Lower lobe of right lung (tissue), 2 donors: ENCODE measurements around the gene MICALL2. TPM values are rescaled to one million over a fixed set of nuclear protein-coding genes. Genes with fewer than 3 reads are reported as not detected.

Source experiments
- ATAC-seq, 2 donors: fragments of 200-7000 bp; cut with Tn5 transposase; one replicate each; pipeline ENCODE4 v1.9.1; 2020 to 2022; ENCODE audit warnings: mild to moderate bottlenecking in 2 of 2, moderate library complexity in 2 of 2
- DNase-seq: peaks from one replicate; pipeline ENCODE4 v3.0.0-alpha.2; 2020
- H3K27ac ChIP-seq: fragments of 200-600 bp; one replicate; pipeline ENCODE4 v1.8.0; 2022
- H3K27me3 ChIP-seq: fragments of 200-600 bp; one replicate; pipeline ENCODE4 v1.8.0; 2022; ENCODE audit warnings: low read depth
- H3K36me3 ChIP-seq: fragments of 200-600 bp; one replicate; pipeline ENCODE4 v1.8.0; 2022; ENCODE audit warnings: mild to moderate bottlenecking
- H3K4me1 ChIP-seq: fragments of 200-600 bp; one replicate; pipeline ENCODE4 v1.8.0; 2022
- H3K4me3 ChIP-seq: fragments of 200-600 bp; one replicate; pipeline ENCODE4 v1.8.0; 2022; ENCODE audit warnings: mild to moderate bottlenecking
- H3K9me3 ChIP-seq: fragments of 200-600 bp; one replicate; pipeline ENCODE4 v1.8.0; 2022
- intact Hi-C: fragments of 100-400 bp; cut with DNase I; formaldehyde crosslinking; loops from one replicate; pipeline ENCODE4 v1.11.0; 2022
- total RNA-seq: library from RNA; stranded (reverse); fragmentation: NEBNext Ultra II Directional; extraction: Animal tissue kit (Norgen Biotek cat#: 25700); gene quantifications from one replicate; pipeline ENCODE4 v1.2.1, GENCODE V29; 2021
- TF ChIP-seq, protein P1 (sequence below): fragments of 200-600 bp; IDR thresholded peaks from one replicate; pipeline ENCODE4 v1.8.0; 2022; ENCODE audit warnings: antibody characterized with exemption, mild to moderate bottlenecking
- donor health status: DM: no; HTN: yes; CAD: no; lungs with severe emphysema.

Gene MICALL2
- total RNA-seq, 1 donor from 2014 or later: 28.9 TPM

DNA sequence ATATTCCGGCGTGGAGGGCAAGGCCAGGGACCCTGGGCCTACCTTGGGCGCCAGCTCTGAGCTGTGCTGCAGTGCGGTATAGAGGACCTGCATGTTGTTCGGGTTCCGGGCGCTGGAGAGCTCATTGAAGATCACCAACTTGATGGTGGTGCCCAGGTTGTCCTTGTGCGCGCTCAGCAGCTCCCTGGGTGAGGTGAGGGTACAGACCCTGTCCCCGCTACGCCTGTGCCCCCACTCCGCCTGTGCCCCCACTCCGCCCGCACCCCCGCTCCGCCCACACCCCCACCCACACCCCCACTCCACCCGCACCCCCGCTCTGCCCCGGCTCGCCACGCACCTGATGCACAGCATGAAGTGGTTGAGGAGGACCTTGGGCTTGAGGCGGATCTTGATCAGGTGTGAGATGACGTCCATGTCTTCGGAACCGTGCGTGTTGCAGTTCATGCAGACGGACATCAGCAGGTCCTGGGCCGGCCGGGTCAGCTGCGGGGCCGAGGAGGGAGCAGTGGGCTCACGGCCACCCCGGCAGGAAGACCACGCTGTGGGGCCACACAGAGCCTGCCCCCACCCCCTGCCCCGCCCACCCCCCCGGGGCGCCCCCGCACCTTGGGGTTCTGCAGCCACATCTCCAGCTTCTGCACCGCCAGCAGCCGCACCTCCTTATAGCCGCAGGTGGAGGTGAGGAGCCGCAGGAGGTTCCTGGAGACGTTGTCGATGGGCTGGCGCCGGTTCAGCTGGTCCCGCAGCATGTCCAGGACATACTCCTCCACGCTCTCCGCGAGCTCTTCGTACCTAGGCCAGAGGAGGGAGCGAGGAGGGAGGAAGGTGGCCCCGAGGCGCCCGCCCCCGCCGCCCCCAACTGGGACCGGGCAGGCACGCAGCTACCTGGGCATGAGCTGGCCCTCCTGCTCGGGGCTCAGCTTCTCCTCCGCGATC, 39.4 kb upstream of the MICALL2 start:
- peaks cover 17% of the 10 kb centered on the region for H3K4me1 ChIP-seq
- H3K27ac ChIP-seq: no peak overlapping the region
- no peaks in the 10 kb centered on the region for H3K9me3 ChIP-seq
- intact Hi-C loops: no loop called here
- H3K27me3 ChIP-seq: no peaks in the 10 kb centered on the region
- peaks cover 91% of the 10 kb centered on the region for H3K36me3 ChIP-seq
- ATAC-seq: no peak
- TF ChIP-seq, protein P1, sequence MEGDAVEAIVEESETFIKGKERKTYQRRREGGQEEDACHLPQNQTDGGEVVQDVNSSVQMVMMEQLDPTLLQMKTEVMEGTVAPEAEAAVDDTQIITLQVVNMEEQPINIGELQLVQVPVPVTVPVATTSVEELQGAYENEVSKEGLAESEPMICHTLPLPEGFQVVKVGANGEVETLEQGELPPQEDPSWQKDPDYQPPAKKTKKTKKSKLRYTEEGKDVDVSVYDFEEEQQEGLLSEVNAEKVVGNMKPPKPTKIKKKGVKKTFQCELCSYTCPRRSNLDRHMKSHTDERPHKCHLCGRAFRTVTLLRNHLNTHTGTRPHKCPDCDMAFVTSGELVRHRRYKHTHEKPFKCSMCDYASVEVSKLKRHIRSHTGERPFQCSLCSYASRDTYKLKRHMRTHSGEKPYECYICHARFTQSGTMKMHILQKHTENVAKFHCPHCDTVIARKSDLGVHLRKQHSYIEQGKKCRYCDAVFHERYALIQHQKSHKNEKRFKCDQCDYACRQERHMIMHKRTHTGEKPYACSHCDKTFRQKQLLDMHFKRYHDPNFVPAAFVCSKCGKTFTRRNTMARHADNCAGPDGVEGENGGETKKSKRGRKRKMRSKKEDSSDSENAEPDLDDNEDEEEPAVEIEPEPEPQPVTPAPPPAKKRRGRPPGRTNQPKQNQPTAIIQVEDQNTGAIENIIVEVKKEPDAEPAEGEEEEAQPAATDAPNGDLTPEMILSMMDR: no peak
- H3K4me3 ChIP-seq: no peak overlapping the region
- no peak for DNase-seq

DNA sequence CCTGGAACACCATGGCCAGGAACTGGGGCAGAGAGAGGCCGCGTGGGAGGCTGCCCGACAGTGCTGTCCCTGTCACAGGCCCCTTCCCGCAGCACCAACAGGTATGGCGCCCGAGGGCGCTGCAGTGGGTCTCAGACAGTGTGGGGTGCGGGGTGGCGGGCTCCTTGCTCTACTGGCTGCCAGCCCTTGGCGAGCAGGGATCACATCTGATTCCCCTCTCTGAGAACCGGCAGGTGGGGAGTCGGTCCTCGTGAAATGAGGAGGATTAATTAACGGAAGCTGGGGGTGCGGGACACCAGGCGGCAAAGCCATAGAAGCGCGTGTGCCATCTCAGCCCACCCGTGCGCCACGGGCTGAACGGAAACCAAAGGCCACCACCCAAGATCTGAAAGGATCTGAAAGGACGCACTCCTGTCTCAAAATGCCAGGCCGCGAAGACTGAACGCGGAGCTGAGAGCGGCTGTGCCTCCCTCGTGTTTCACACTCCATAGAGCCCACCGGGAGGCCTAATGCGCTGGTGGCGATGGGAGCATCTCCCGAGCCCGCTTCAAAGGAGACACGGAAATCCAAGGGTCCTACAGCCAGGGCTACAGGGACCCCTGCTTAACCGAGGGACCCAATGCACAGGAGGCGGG, 38.1 kb upstream of the MICALL2 start:
- peaks cover 96% of the 10 kb centered on the region for H3K36me3 ChIP-seq
- DNase-seq: no peak
- H3K27ac ChIP-seq: no peak overlapping the region
- H3K27me3 ChIP-seq: no peaks in the 10 kb centered on the region
- H3K4me1 ChIP-seq: peaks cover 6% of the 10 kb centered on the region
- H3K4me3 ChIP-seq: no peak overlapping the region
- ATAC-seq: no peak
- TF ChIP-seq, protein P1: no peak
- intact Hi-C loops: no loop called here
- H3K9me3 ChIP-seq: no peaks in the 10 kb centered on the region

DNA sequence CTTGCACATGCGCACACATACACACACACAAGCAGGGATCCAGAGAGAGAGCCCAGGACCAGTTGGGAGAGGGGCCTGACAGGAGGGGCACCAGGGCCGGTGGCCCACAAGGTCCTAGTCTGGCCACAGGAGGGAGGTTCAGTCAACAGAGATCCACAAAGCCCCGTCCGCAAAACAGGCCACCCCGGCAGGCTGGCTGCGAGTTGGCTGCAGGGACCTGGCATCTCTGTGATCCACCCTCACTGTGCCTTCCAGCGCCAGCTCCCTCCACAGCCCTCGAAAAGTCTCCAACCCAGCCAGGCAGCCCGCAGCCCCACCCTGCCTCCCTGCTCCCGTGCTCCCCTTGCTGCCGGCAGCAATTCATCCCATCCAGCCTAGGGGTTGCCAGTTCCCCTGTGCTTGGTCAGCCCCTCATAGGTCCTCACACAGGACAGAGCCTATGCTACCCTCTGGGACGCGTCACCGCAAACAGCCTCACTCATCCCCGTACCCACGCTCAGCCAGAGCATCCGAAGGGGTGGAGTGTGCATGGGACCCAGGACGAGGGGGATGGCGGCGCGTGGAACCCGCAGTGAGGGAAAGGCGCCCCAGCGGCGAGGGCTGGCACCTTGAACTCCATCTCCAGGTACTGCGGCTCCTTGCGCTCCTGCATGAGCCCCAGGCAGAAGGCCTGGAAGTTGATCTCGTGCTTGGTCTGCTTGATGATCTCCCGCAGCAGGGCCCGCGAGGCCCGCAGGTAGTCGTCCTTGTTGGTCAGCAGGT, 37.4 kb upstream of the MICALL2 start:
- Histone ChIP-seq H3K27me3 (no peaks in the 10 kb centered on the region), H3K9me3 (no peaks in the 10 kb centered on the region), H3K36me3 (peaks cover 96% of the 10 kb centered on the region), H3K4me1 (peaks cover 3% of the 10 kb centered on the region), H3K27ac (no peak overlapping the region), H3K4me3 (no peak overlapping the region)
- no peak for ATAC-seq
- DNase-seq: no peak
- TF ChIP-seq, protein P1: no peak
- intact Hi-C loops: no loop called here

DNA sequence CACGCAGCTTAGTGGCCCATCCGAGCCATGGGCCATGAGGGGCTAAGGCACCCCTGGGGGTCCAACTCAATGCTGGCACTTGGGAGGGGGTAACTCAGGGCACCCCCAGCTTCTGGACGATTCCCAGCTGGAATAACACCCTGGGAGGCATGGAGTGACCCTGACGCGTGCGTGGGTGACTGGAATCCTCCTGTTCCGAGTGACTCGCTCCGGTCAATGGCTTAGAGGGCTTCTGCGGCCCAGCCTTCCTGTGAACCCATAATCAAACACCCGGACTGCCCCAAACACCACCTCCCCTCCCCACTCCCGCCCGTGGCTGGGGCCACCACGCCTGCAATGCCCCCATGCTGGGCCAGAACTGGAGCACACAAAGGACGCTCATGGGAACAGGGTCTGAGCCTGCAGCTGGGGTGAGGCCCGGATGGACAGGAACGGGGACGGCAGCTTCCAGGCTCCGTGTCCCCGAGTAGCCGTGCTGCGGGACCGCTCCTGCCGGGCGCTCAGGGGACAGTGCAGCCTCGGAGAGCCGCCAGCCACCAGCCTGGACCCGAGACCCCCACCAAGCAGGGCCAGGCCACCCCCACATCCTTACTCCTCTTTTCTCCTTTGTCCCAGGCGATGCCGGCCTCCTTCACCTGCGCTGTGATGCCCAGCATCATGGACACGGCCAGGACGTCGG, 36.4 kb upstream of the MICALL2 start:
- H3K27ac ChIP-seq: no peak overlapping the region
- no peaks in the 10 kb centered on the region for H3K9me3 ChIP-seq
- H3K27me3 ChIP-seq: no peaks in the 10 kb centered on the region
- no peaks in the 10 kb centered on the region for H3K4me1 ChIP-seq
- TF ChIP-seq, protein P1: no peak
- no peak for ATAC-seq
- H3K4me3 ChIP-seq: no peak overlapping the region
- peaks cover 96% of the 10 kb centered on the region for H3K36me3 ChIP-seq
- DNase-seq: no peak
- intact Hi-C loops: no loop called here
